NCI-H2196 treated with DMSO at 0.1 percent for 48 hours (cell line): Measurements from ENCODE around the gene ZDHHC11.
"Not testable (repeated sequence)": the region's sequence is repeated elsewhere in the genome, so short reads cannot be mapped to it uniquely, and the experiment has no call there.

ENCODE experiments used
- DNase-seq: peaks from one replicate; lab custom pipeline; 2025; ENCODE audit not compliant: unreplicated experiment; lab: John Stamatoyannopoulos, UW

Gene ZDHHC11

DNA sequence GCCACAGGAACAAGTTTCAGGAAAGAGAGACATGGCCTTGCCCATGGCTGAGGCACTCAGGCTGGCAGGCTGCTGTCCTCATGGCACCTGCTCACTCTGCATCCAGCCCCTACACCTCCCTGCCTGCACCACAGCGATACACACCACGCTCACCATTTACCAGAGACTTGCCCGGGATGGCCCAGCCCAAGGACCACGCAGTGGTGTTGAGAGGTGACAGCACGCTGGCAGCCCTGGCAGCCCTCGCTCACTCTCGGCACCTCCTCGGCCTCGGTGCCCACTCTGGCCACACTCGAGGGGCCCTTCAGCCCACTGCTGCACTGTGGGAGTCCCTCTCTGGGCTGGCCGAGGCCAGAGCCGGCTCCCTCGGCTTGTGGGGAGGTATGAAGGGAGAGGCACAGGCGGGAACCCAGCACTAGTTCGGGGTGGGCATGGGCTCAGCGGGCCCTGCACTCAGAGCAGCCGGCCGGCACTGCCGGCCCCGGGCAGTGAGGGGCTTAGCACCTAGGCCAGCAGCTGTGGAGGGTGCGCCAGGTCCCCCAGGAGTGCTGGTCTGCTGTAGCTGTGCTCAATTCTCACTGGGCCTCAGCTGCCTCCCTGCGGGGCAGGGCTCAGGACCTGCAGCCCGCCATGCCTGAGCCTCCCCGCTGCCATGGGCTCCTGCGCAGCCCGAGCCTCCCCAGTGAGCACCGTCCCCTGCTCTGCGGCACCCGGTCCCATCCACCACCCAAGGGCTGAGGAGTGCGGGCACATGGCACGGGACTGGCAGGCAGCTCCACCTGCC lies 86.6 kb downstream of the ZDHHC11 start:
- no peak for DNase-seq

DNA sequence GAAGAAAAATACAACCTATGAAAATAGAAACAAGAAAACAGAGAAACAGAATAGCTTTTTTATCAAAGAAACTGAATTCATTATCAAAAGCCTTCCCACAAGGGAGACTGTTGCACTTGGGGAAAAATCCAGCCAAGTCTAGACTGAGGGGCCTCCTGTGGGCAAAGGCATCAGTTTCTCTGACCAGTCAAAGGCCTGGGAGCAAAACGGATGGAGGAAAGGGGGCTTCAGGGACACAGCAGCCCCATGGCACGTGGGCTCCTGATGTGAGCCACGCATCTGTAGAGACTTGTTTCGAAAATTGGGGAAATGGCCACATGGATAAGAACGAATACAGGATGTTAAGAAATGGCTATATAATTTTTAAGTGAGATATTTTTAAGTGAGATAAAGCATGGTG lies 87.4 kb downstream of the ZDHHC11 start:
- DNase-seq, result no peak

DNA sequence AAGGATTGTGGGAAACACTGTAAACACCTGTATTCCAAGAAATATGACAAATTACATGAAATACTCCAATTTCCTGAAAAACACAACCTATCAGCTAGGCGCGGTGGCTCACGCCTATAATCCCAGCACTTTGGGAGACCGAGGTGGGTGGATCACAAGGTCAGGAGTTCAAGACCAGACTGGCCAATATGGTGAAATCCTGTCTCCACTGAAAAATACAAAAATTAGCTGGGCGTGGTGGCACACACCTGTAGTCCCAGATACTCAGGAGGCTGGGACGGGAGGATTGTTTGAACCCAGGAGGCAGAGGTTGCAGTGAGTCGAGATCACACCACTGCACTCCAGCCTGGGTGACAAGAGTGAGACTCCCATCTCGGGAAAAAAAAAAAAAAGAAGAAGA lies 87.8 kb downstream of the ZDHHC11 start:
- DNase-seq, result not testable (repeated sequence)

DNA sequence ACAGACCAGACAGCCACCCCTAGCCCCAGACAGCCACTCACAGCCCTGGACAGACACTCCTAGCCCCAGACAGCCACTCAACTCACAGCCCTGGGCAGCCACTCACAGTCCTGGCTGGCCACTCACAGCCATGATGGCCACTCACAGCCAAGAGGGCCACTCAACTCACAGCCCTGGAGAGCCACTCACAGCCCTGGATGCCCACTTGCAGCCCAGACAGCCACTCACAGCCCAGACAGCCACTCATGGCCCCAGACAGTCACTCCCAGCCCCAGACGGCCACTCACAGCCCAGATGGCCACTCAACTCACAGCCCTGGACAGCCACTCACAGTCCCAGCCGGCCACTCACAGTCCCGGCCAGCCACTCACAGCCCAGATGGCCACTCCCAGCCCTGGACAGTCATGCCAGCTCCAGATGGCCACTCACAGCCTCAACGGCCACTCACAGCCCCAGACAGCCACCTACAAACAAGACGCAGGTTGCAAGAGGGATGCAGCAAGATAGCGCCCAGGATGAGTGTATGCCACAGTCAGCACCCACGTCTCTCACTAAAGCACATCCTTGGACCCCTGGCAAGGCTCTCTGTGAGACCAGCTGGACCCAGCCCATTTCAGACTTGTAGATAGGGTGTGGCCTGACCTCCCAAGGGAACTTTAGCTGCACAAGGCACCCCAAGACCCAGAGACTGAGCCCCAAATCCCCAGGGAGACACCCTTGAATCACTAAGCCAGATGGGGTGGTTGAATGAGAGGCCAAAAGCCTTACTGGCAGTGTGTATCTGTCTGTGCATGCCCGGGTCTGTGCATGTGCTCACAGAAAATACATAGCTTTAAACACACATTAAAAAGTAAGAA lies 88.7 kb downstream of the ZDHHC11 start:
- DNase-seq, result no peak

DNA sequence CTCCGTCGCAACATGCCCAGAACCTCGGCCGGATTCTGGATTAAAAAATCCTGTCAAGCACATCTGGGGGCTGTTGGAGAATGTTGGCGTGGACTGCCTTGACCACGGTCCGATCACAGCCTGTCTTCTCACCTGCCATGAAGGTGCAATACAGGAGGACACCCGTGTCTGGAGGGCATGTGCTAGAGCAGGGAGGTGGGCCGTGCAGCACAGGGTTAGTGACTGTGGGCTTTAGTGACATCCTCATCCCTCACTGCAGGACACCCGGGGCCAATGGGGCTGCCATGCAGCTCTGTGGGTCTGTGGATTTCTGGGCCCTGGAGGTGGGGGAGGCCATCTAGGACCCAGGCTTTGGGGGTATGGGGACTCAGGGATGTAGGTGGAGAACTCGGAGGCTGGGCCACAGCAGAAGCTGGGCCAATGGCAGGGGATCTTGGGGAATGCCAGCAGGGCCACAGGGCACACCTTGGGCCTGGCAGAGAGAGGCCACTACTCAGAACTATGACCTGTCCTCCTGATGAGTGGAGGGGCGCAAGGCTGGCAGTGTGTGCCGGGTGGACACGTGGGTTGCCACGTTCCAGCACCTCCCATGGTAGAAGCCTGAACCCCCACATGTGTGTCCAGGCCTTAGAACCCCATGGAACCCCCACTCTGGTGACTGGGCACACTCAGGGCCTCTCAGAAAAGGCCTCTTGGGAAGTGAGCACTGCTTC lies 89.6 kb downstream of the ZDHHC11 start:
- DNase-seq, result no peak

DNA sequence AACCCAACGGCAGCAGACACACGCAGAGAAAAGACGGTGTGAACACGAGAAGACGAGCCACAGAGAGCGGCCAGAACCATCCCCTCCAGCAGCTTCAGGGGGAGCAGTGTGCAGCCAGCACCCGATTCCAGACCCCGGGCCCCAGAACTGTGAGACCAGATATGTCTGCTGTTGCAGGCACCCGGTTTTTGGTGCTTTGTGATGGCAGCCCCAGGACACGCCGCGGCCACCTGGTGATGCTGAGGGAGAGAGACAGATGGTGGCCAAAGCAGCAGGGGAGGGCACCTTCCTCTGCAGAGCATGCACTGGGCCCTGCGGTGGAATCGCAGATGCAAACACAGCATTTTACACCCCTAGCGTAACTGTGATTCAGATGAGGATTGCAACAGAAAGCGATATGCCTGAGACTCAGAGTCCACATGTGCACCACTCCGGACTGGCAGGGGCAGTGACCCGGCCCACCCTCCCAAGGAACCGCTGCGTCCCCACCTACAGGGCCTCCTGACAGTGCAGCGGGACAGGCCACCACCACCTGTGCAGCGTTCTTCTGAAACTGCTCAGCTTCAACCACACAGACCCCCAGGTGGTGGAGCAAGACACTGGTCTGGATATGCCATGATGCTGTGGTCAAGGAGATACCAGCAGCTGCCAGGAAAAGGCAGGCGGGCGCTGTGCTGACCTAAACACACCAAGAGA lies 90.3 kb downstream of the ZDHHC11 start:
- no peak for DNase-seq

DNA sequence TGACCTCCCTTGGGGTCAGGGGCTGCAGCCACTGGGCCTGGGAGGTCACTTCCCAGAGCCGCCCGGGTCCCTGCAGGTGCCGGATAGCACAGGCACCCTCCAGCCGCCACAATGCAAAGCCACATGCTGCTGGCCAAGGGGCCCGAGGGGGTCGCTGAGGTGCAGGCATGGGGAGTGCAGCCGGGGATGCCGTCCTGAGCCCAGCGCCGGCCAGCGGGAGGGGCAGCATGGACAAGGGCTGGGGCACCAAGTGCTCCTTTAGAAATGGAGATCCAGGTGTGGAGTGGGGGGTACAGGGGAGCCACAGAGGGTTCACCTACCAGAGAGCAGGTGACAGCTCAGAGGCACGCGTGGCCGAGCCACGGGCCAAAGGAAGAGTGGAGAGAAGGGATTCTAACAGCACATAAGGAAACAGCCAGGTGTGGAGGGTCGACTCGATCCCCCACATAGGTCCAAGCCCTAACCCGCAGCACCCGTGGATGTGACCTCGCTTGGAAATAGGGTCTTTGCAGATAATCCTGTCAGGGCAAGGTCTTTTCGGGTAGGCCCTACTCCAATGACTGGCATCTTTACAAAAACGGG lies 90.9 kb downstream of the ZDHHC11 start:
- DNase-seq, result no peak

DNA sequence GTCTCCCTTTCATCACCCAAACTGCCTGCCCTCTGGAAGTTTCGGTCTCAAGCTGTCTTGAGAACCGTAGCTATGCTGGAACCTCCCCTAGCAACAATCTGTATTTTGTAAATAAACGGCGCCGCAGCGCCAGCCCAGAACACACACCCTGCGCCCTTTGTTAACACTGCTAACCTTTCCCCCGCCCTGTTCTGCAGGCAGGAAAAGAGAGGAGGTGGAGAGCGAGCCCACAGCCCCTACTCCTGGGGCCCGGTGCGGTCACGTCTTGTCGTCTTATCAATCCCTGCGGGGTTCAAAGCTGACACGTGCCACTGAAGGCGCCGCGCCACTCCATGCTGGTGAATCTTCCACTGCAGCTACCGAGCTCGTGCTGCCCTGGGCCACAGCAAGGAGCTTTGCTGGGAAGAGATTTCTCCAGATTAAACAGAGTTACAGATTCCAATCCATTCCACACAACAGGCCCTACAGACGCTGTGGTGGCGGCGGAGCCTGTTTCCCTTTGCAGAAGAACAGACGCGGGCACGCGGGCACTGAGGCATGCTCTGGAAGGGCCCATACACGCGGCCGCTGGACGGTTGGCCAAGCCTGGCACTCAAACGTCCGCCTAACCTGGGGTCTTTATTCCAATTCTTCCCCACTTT lies 91.6 kb downstream of the ZDHHC11 start:
- no peak for DNase-seq

DNA sequence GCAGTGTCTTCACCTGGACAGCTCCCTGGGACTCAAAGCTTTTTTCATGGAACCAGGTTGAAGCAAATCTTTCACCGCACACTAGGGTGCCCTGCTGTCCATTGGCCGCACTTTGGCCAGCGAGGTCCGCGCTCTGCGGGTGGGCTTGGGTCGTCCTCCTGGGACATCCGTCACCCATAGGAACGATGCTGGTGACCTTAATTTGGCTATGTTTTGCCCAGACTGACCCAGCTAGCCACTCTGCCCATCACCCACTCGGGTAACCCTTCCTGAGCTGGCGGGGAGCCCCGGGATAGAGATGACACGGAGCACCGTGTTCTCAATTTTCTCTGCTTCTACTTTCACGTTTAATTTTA lies 92.1 kb downstream of the ZDHHC11 start:
- DNase-seq, result no peak

DNA sequence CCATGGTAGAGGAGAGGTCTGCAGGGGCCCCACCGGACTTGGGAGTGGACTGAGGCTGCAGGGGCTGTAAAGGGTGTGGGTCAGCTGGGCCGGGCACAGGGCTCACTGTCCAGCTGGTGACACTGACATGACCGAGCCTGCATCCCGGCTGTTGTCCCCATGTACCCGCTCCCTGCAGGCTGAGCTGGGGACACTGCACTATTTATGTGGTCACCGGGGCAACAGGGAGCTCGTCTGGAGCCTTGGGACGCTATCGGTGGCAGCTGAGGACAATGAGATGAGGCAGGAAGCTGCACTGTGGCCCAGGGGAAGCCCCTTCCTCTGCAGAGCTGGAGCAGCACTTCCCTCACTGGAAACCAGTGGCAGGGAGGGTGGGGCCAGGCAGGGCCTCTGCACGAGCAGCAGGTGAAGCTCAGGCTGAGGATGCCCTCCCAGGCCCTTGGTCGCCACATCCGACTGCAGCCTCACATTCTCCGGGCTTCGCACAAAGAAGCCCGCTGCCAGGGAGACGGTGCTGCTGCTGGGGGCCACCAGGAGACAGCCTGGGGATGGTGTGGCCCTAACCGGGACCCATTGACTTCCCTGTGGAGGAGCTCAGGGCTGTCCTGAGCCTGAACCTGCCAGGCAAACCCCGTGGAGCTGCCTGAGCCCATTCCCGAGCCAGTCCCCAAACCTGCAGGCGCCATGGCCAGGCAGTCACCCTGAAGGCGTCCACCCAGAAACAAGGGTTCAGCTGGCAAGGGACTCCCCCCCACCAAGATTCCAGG lies 92.7 kb downstream of the ZDHHC11 start:
- DNase-seq, result no peak

DNA sequence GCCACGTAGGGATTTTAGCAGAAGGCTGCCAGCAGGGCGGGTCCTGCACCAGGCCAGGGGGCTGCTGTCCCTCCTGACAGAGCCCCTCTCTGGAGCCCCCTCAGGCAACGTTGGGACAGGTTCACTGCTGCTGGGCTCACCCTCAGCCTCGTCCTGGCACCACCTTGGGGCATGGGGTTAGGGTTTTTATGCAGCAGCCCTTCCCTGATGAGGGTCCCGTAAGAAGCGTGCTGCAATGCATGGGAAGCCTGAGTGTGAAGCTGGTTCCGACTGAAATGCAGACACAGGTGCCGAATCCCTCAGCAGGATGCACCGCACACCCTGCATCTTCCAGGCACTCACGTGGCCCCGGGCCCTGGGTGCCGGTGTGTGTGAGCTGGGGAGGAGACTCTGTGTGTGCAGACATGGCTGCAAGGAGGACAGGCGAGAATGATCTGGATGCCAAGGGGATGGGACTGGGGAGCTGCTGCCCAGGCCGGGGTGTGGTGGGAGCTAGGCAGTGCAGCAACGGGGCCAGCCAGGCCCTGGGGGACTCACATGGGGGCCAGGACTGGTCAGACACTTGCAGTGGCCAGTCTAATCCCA lies 93.3 kb downstream of the ZDHHC11 start:
- DNase-seq, result no peak

DNA sequence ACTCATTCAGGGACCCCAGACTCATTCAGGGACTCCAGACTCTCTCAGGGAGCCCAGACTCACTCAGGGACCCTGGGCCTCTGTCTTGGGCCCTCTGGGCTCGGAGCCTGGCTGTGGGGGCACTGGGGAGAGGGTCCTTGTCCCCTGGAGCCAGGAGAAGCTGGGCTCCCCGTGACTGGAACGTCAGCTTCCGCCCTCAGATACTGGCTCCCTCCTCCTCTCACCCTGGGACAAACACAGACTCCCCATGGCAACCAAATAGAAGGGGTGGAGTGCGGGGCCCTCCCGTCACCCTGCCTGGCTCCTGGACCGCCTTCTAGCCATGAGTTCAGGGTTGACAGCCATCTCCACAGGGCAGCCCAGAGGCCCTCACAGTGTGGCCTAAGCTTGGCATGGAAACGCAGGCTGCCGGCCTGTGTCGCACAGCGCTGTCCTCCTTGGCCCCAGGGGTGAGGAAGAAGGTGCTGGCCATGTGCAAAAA lies 93.9 kb downstream of the ZDHHC11 start:
- DNase-seq, result no peak

DNA sequence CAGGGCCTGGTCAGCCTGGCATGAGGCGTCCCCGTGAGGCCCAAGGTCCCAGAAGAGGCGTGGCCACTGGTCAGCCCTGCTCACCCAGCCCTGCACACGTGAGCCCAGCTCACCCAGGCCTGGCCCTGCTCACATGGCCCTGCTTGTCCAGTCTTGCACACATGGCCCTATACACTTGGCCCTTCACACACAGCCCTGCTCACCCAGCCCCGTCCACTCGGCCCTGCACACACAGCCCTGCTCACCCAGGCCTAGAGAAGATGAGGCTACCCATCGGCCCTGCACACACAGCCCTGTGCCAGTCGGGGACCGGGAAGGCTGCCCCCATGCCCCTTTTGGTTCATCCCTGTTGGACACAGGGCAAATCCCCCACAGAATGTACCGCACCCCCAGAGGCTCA lies 94.6 kb downstream of the ZDHHC11 start:
- DNase-seq, result no peak

DNA sequence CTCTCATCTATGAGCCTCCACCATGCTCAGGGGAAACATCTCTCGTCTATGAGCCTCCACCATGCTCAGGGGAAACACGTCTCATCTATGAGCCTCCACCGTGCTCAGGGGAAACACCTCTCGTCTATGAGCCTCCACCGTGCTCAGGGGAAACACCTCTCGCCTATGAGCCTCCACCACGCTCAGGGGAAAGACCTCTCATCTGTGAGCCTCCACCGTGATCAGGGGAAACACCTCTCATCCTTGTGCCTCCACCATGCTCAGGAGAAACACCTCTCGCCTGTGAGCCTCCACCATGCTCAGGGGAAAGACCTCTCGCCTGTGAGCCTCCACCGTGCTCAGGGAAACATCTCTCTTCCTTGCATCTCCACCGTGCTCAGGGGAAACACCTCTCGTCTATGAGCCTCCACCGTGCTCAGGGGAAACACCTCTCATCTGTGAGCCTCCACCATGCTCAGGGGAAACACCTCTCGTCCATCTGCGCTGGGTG lies 96.6 kb downstream of the ZDHHC11 start:
- DNase-seq, result not testable (repeated sequence)

DNA sequence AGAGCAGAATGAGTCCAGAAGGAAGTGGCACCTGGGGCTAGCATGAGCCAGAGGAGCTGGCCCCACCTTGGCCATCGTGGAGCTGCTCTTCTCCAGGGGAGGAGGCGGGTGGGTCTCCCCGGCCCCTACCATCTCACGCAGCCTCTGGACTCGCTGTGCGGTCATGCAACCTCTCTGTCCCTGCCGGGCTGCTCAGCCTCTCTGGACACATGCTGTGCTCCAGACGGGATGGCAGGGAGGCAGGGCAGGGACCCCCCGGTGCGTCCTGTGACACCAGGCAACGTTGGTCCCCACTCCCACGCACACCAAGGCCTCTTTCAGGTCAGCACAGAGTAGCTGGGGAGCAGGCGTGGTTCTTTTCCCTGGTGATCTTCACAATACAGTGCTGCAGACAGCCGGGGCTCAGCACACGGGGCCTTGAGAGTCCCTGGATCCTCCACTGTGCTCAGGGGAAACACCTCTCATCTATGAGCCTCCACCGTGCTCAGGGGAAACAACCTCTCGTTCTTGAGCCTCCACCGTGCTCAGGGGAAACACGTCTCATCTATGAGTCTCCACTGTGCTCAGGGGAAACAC lies 97.1 kb downstream of the ZDHHC11 start:
- not testable (repeated sequence) for DNase-seq

DNA sequence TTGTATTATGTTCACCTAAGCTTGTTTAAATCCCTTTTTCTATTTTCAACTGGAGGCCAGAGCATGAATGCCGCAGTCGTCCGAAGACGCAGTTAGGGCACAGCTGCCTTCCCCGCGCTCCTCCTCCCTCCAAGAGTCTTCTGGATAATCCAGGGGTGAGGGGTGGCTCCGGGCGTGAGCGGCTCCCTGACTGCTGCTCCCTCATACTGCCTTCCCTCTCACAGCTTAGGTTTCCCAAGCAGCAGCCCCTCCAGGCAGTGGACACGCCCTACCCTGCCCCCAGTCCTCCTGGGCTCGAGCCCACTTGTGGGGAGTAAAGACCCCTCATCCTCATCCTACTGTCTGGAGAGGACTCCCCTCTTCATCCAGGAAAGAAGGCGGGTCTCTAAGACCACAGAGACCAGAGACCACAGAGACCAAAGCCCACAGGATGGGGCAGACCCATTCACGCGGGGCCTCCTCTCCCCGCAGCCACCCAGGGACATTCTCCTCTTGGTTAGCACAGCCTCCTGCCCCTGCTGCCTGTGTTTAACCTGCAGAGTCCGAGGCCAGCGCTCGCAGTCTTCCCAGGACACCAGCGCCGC lies 98.2 kb downstream of the ZDHHC11 start:
- not testable (repeated sequence) for DNase-seq

DNA sequence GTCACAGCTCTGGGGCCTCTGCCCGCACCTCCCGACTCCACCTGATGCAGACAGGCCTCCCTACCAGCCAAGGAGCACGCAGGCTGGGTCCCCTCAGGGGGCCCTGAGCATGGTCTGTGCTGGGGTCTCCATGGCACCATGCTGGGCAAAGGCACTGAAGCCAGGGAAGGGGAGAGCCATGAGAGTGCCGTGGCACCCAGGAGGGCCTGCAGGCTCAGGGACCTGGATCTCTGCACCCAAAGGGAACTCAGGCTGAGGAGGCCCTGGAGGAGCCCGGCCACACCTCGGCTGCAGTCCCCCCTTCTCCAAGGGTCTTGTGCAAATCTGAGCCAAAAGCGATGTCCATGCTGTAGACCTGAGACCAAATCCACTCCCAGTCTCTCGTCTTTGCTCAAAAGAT lies 98.8 kb downstream of the ZDHHC11 start:
- not testable (repeated sequence) for DNase-seq

DNA sequence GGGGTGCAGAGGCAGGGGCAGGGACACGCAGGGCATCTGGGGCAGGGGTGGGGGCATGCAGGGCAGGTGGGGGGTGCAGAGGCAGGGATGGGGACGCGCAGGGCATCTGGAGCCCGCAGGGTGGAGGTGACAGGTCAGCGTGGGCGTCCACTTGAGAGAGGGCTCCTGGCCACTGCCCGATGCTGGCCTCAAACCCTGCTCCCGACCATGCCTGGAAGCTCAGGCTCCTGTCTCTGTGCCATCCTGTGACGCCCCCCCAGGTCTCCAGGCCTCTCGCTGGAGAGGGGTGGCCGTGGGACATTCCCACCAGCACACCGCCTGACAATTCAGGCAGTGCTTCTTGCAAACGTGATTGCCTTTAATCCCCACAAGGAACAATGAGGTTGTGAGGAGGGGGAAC lies 99.3 kb downstream of the ZDHHC11 start:
- no peak for DNase-seq
